T-helper 1 cell treated with Interleukin-12 subunit alpha and Interleukin-12 subunit beta and Interleukin-4 antibody, amounts not matched to agents 30 ng/mL and 1 ng/mL, for 36 hours (primary cell): ENCODE data around the gene SCAP. TPM values are rescaled to one million over a fixed set of nuclear protein-coding genes. Genes with fewer than 3 reads are reported as not detected.

Experiments
- intact Hi-C: fragments of 100-400 bp; cut with micrococcal nuclease; formaldehyde crosslinking; loops from one replicate; pipeline ENCODE4 v1.15.1; 2024
- total RNA-seq: library from RNA; stranded (reverse); gene quantifications from 2 replicates; pipeline ENCODE4 v1.2.3, GENCODE V29; 2022

SCAP gene
- total RNA-seq, 1 donor from 2014 or later, result 77.0 TPM

- intact Hi-C loops, result no loop called here
Observed at GRCh38 chr3:47418167-47419082, 57.3 kb downstream of the SCAP start.

- intact Hi-C loops, result no loop called here
Observed at GRCh38 chr3:47416041-47416440, 59.7 kb downstream of the SCAP start.

- intact Hi-C loops, result no loop called here
Observed at GRCh38 chr3:47414666-47415587, 60.8 kb downstream of the SCAP start.

- intact Hi-C loops, result no loop called here
Observed at GRCh38 chr3:47414161-47414564, 61.6 kb downstream of the SCAP start.

GRCh38 chr3:47413751-47414150 lies 62.0 kb downstream of the SCAP start:
- intact Hi-C loops, result no loop called here

- intact Hi-C loops, result no loop called here
Observed at GRCh38 chr3:47412842-47413520, 62.8 kb downstream of the SCAP start.

GRCh38 chr3:47412453-47412756 lies 63.3 kb downstream of the SCAP start:
- intact Hi-C loops, result no loop called here

GRCh38 chr3:47411696-47412452 lies 63.9 kb downstream of the SCAP start:
- intact Hi-C loops, result no loop called here

GRCh38 chr3:47410801-47411646 lies 64.7 kb downstream of the SCAP start:
- intact Hi-C loops, result no loop called here

- intact Hi-C loops, result no loop called here
Observed at GRCh38 chr3:47410417-47410720, 65.4 kb downstream of the SCAP start.

GRCh38 chr3:47409688-47410416 lies 65.9 kb downstream of the SCAP start:
- intact Hi-C loops, result no loop called here

- intact Hi-C loops, result no loop called here
Observed at GRCh38 chr3:47409284-47409683, 66.5 kb downstream of the SCAP start.

GRCh38 chr3:47408839-47409229 lies 66.9 kb downstream of the SCAP start:
- intact Hi-C loops, result no loop called here

- intact Hi-C loops, result no loop called here
Observed at GRCh38 chr3:47407896-47408838, 67.6 kb downstream of the SCAP start.

GRCh38 chr3:47407237-47407636 lies 68.5 kb downstream of the SCAP start:
- intact Hi-C loops, result no loop called here

- intact Hi-C loops, result no loop called here
Observed at GRCh38 chr3:47406762-47407149, 69.0 kb downstream of the SCAP start.

- intact Hi-C loops, result no loop called here
Observed at GRCh38 chr3:47405820-47406761, 69.7 kb downstream of the SCAP start.
